HepG2 (cell line): ENCODE data around the gene CTDNEP1. TPM values are rescaled to one million over a fixed set of nuclear protein-coding genes. Genes with fewer than 3 reads are reported as not detected.

Experiments used
- BCL6 ChIP-seq: IDR thresholded peaks from 2 replicates; pipeline ENCODE4 v1.6.1; 2016; ENCODE audit warnings: missing genetic modification reagents, missing compliant biosample characterization
- CEBPB ChIP-seq: IDR thresholded peaks from 2 replicates; pipeline ENCODE4 v1.6.1; 2011; ENCODE audit warnings: low read depth, low read length, improper control_type of control experiment, borderline replicate concordance
- FOXA3 ChIP-seq: IDR thresholded peaks from 2 replicates; pipeline ENCODE4 v1.6.1; 2016; ENCODE audit warnings: missing genetic modification reagents, missing compliant biosample characterization
- GATAD2A ChIP-seq: IDR thresholded peaks from 2 replicates; pipeline ENCODE4 v1.6.1; 2016
- HHEX ChIP-seq: IDR thresholded peaks from 2 replicates; pipeline ENCODE4 v1.6.1; 2016; ENCODE audit warnings: control low read depth
- IRX3 ChIP-seq: sonication (generic); formaldehyde crosslinking; IDR thresholded peaks from 2 replicates; pipeline ENCODE4 v1.8.1; 2023; ENCODE audit warnings: mild to moderate bottlenecking, low read depth, missing genetic modification reagents, borderline replicate concordance
- KLF11 ChIP-seq: IDR thresholded peaks from 2 replicates; pipeline ENCODE4 v1.6.1; 2016; ENCODE audit warnings: missing compliant biosample characterization
- NR1H2 ChIP-seq: sonication (generic); formaldehyde crosslinking; IDR thresholded peaks from 2 replicates; pipeline ENCODE4 v1.8.1; 2022; ENCODE audit warnings: low read depth, missing genetic modification reagents, borderline replicate concordance
- NR3C1 ChIP-seq: sonication (generic); formaldehyde crosslinking; IDR thresholded peaks from 2 replicates; pipeline ENCODE4 v1.4.0; 2020; ENCODE audit warnings: missing genetic modification reagents
- RFX3 ChIP-seq: IDR thresholded peaks from 2 replicates; pipeline ENCODE4 v1.6.1; 2016; ENCODE audit warnings: missing biosample characterization, missing genetic modification reagents
- SMAD3 ChIP-seq: sonication (generic); formaldehyde crosslinking; IDR thresholded peaks from 2 replicates; pipeline ENCODE4 v1.4.0; 2020; ENCODE audit warnings: missing genetic modification reagents
- ZKSCAN8 ChIP-seq: IDR thresholded peaks from 2 replicates; pipeline ENCODE4 v1.6.1; 2016; ENCODE audit warnings: borderline replicate concordance, missing genetic modification reagents, missing compliant biosample characterization
- ZNF260 ChIP-seq: sonication (generic); formaldehyde crosslinking; IDR thresholded peaks from 2 replicates; pipeline ENCODE4 v1.4.0; 2020; ENCODE audit warnings: missing genetic modification reagents, low read depth, mild to moderate bottlenecking, borderline replicate concordance
- ZNF30 ChIP-seq: sonication (generic); formaldehyde crosslinking; IDR thresholded peaks from 2 replicates; pipeline ENCODE4 v1.5.0; 2020; ENCODE audit warnings: mild to moderate bottlenecking, missing genetic modification reagents
- ZNF367 ChIP-seq: sonication (generic); formaldehyde crosslinking; IDR thresholded peaks from 2 replicates; pipeline ENCODE4 v1.4.0; 2020; ENCODE audit warnings: missing genetic modification reagents, borderline replicate concordance
- ZNF598 ChIP-seq: sonication (generic); formaldehyde crosslinking; IDR thresholded peaks from 2 replicates; pipeline ENCODE4 v1.5.1; 2020; ENCODE audit warnings: mild to moderate bottlenecking, missing genetic modification reagents, borderline replicate concordance
- ZSCAN25 ChIP-seq: sonication (generic); formaldehyde crosslinking; IDR thresholded peaks from 2 replicates; pipeline ENCODE4 v1.8.0; 2022; ENCODE audit warnings: mild to moderate bottlenecking, missing genetic modification reagents
- ZSCAN9 ChIP-seq: IDR thresholded peaks from 2 replicates; pipeline ENCODE4 v1.6.1; 2016; ENCODE audit warnings: borderline replicate concordance
- ZZZ3 ChIP-seq: sonication (generic); formaldehyde crosslinking; IDR thresholded peaks from 2 replicates; pipeline ENCODE4 v1.4.0; 2020; ENCODE audit warnings: missing genetic modification reagents, mild to moderate bottlenecking, borderline replicate concordance
- polyA plus RNA-seq, 8 experiments: library from polyadenylated mRNA; depleted of rRNA in 3 of 8; stranded (reverse) in 7 of 8; unstranded in 1 of 8; fragments of >200 nt; fragmentation: Illumina TruSeq in 4 of 8; extraction: Trizol in 4 of 8; gene quantifications; 2 replicates each; pipeline versions ENCODE4 v1.2.1 to v1.2.3, GENCODE V29; 2011 to 2016; ENCODE audit warnings: low read depth in 4 of 8, missing spikeins in 1 of 8, mixed read lengths in 1 of 8; ENCODE audit not compliant: insufficient read depth in 1 of 8
- total RNA-seq, 5 experiments: library from RNA; depleted of rRNA; stranded (reverse); fragments of >200 nt; fragmentation: Illumina TruSeq; extraction: Trizol; gene quantifications; 2 replicates each; pipeline ENCODE4 v1.2.3, GENCODE V29; 2016; ENCODE audit warnings: low read depth in 1 of 5
- TF ChIP-seq, protein P1 (sequence below): sonication (generic); formaldehyde crosslinking; IDR thresholded peaks from 2 replicates; pipeline ENCODE4 v1.5.1; 2020; ENCODE audit warnings: missing genetic modification reagents, mild to moderate bottlenecking, borderline replicate concordance
- TF ChIP-seq, protein P2 (sequence below), 2 experiments: IDR thresholded peaks; 2 replicates each; pipeline ENCODE4 v1.6.1; 2011 to 2012; ENCODE audit warnings: low read length in 2 of 2, borderline replicate concordance in 1 of 2, low read depth in 1 of 2, mild to moderate bottlenecking in 1 of 2, moderate library complexity in 1 of 2
- TF ChIP-seq, protein P3 (sequence below): sonication (generic); formaldehyde crosslinking; IDR thresholded peaks from 2 replicates; pipeline ENCODE4 v1.8.1; 2023; ENCODE audit warnings: mild to moderate bottlenecking, missing genetic modification reagents
- TF ChIP-seq, protein P4 (sequence below): sonication (generic); formaldehyde crosslinking; IDR thresholded peaks from 2 replicates; pipeline ENCODE4 v1.4.0; 2020; ENCODE audit warnings: missing genetic modification reagents

The CTDNEP1 gene
- total and polyA plus RNA-seq, 2 of the 13 experiments (the other 11 are each of a cell fraction or from before 2014, with no cell fraction given): 19.8 to 118 TPM

DNA sequence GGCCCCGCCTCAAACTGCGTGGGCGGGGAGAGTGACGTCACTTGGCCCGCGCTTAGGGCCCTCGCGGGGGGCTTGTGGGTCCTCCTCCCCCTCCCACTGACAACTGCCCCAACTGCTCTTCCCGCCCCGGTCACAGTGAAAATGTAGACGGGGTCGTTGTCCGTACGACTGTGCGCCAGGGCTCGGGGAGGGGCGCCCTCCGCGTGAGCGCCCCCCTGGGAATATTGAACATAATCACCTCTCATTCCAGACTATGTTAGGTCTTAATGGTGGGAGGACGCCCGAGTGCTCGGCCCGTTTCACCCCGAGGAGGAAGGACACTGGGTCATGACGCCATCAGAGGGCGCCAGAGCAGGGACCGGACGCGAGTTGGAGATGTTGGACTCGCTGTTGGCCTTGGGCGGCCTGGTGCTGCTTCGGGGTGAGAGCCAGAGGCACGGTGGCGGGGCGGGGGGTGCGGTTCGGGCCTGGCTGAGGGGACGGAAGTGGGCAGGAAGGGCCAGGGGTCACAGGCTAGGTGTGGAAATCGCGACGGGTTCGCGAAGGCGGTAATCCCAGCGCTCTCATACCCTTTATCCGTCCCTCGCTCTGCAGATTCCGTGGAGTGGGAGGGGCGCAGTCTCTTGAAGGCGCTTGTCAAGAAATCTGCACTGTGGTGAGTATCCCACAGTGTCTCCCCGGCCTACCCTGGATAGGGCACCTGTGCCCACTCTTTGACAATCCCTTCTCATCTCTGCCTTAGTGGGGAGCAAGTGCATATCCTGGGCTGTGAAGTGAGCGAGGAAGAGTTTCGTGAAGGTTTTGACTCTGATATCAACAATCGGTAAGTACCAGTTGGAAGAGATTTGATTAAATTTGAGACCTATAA is 876 bp upstream of the CTDNEP1 start, which contains the start of gene ELP5 (continued):
- no peak for TF ChIP-seq KLF11 (CRISPR knock-in tag)
- no peak for TF ChIP-seq NR1H2 (CRISPR knock-in tag)
- TF ChIP-seq FOXA3 (CRISPR knock-in tag): peak; percentile 55
- TF ChIP-seq ZKSCAN8 (CRISPR knock-in tag): peak; percentile 37
- no peak for TF ChIP-seq RFX3 (CRISPR knock-in tag)
- TF ChIP-seq ZSCAN9 (CRISPR knock-in tag): no peak
- TF ChIP-seq, protein P1, sequence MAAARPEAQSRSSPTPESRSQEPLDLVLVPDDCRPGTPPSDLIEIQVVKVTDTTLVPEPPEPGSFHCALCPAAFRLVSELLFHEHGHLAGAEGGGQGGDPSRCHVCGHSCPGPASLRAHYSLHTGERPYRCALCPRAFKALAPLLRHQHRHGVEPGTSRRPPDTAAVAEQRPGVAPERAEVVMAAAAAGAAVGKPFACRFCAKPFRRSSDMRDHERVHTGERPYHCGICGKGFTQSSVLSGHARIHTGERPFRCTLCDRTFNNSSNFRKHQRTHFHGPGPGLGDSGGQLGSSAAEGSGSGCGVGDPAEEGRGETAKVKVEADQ (CRISPR knock-in tag): no peak
- 0 out of 2 replicates have a peak, but pooled peaks have one; percentile 60 for TF ChIP-seq ZZZ3 (CRISPR knock-in tag)
- TF ChIP-seq IRX3 (CRISPR knock-in tag): no peak
- no peak for TF ChIP-seq BCL6 (CRISPR knock-in tag)
- TF ChIP-seq HHEX (CRISPR knock-in tag): no peak
- no peak for TF ChIP-seq ZNF367 (CRISPR knock-in tag)
- no peak for TF ChIP-seq ZSCAN25 (CRISPR knock-in tag)
- no peak for TF ChIP-seq ZNF260
- TF ChIP-seq CEBPB: no peak
- TF ChIP-seq GATAD2A (CRISPR knock-in tag): peak; percentile 60; the same call in 1 of the 2 replicates
- TF ChIP-seq ZNF598: no peak
- TF ChIP-seq NR3C1 (CRISPR knock-in tag): no peak
- TF ChIP-seq ZNF30: no peak
- no peak for TF ChIP-seq SMAD3 (CRISPR knock-in tag)
- TF ChIP-seq, protein P2, sequence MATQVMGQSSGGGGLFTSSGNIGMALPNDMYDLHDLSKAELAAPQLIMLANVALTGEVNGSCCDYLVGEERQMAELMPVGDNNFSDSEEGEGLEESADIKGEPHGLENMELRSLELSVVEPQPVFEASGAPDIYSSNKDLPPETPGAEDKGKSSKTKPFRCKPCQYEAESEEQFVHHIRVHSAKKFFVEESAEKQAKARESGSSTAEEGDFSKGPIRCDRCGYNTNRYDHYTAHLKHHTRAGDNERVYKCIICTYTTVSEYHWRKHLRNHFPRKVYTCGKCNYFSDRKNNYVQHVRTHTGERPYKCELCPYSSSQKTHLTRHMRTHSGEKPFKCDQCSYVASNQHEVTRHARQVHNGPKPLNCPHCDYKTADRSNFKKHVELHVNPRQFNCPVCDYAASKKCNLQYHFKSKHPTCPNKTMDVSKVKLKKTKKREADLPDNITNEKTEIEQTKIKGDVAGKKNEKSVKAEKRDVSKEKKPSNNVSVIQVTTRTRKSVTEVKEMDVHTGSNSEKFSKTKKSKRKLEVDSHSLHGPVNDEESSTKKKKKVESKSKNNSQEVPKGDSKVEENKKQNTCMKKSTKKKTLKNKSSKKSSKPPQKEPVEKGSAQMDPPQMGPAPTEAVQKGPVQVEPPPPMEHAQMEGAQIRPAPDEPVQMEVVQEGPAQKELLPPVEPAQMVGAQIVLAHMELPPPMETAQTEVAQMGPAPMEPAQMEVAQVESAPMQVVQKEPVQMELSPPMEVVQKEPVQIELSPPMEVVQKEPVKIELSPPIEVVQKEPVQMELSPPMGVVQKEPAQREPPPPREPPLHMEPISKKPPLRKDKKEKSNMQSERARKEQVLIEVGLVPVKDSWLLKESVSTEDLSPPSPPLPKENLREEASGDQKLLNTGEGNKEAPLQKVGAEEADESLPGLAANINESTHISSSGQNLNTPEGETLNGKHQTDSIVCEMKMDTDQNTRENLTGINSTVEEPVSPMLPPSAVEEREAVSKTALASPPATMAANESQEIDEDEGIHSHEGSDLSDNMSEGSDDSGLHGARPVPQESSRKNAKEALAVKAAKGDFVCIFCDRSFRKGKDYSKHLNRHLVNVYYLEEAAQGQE (IDR thresholded peaks at IDR 0.05; ENCODE audit: borderline replicate concordance in 1 of 2, low read depth in 1 of 2, low read length in 2 of 2): no peak; a peak in 1 of 4 replicates
- TF ChIP-seq, protein P3, sequence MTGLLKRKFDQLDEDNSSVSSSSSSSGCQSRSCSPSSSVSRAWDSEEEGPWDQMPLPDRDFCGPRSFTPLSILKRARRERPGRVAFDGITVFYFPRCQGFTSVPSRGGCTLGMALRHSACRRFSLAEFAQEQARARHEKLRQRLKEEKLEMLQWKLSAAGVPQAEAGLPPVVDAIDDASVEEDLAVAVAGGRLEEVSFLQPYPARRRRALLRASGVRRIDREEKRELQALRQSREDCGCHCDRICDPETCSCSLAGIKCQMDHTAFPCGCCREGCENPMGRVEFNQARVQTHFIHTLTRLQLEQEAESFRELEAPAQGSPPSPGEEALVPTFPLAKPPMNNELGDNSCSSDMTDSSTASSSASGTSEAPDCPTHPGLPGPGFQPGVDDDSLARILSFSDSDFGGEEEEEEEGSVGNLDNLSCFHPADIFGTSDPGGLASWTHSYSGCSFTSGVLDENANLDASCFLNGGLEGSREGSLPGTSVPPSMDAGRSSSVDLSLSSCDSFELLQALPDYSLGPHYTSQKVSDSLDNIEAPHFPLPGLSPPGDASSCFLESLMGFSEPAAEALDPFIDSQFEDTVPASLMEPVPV: 0 out of 2 replicates have a peak, but pooled peaks have one; percentile 8
- TF ChIP-seq, protein P4, sequence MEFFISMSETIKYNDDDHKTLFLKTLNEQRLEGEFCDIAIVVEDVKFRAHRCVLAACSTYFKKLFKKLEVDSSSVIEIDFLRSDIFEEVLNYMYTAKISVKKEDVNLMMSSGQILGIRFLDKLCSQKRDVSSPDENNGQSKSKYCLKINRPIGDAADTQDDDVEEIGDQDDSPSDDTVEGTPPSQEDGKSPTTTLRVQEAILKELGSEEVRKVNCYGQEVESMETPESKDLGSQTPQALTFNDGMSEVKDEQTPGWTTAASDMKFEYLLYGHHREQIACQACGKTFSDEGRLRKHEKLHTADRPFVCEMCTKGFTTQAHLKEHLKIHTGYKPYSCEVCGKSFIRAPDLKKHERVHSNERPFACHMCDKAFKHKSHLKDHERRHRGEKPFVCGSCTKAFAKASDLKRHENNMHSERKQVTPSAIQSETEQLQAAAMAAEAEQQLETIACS (CRISPR knock-in tag): no peak; the same call in 1 of the 2 replicates
